GM19351 (cell line): ENCODE data around the gene ZNF630.
"Not testable (repeated sequence)": the region's sequence is repeated elsewhere in the genome, so short reads cannot be mapped to it uniquely, and the experiment has no call there.

Source experiments
- ATAC-seq: cut with Tn5 transposase; IDR thresholded peaks from one replicate; pipeline ENCODE4 v1.9.1; 2021; ENCODE audit warnings: mild to moderate bottlenecking, moderate library complexity; ENCODE audit not compliant: unreplicated experiment

Gene ZNF630

GRCh38 chrX:48030641-48031173, 40.7 kb downstream of the ZNF630 start:
- ATAC-seq, result not testable (repeated sequence)

- no peak for ATAC-seq
Measured at GRCh38 chrX:48030237-48030636, 41.2 kb downstream of the ZNF630 start.

DNA sequence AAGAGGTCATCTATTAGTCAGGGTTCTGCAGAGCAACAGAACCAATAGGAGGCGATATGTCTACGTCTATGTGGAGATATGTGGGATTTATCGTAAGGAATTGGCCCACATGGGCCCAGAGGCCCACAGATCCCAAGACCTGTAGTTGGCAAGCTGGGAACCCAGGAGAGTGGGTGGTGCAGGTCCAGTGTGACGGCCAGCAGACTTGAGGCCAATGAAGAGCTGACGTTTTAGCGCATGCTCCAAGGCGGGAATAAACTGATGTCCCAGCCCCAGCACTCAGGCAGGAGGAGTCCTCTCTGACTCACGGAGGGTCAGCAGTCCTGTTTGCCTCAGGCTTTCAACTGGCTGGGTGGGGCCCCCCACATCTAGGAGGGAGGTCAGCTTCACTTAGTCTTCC, 43.3 kb downstream of the ZNF630 start:
- ATAC-seq, result no peak

DNA sequence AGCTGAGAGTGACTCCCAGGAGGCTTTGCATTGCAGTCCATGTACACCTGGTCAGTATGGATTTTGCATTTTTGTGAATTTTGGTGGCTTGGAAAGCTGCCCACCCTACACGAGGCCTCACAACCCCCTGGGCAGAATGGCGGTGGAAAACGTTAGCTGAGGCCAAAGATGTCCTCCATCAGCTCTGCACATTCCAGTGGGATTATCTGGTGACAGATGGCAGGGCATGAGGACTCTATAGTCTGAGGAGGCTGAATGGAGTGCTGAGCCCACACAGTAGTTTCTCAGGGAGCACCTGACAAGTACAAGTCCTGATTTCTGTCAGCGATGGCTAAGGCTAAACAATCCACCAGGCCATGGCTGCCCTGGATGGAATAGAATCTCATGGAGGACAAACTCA, 43.9 kb downstream of the ZNF630 start:
- ATAC-seq, result not testable (repeated sequence)

DNA sequence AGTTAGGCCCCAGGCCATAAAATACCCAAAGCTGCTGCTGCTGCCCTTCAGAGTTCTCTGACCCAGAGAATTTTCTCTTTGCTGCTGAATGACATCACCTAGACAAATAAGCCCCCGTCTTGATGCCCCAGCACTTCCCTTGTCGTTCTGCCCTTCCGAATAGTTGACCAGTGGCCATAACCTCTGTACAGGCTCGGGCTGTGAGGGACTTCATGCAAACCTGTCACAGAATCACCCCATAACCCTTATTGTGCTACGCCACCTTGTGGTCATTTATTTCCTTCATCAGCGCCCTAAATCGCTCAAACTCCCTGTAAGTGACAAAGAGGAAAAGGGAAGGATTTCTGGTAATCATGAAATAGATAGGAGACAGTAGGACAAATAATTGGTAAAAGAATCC, 45.9 kb downstream of the ZNF630 start:
- ATAC-seq, result peak; percentile 50

DNA sequence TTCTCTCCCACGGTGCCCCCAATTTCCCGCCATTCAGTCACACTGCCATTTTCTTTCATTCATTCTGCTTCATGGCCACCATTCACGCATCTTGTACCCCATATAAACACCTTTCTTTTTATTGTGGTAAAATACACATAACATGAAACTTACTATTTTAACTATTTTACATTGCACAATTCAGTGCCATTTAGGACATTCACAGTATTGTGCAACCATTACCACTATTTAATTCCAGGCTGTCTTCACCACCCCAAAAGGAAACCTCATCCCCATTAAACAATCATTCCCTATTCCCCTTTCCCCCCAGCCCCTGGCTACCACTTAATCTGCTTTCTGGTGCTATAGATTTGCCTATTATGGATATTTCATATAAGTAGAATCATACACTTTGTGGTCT, 48.7 kb downstream of the ZNF630 start:
- ATAC-seq, result no peak

DNA sequence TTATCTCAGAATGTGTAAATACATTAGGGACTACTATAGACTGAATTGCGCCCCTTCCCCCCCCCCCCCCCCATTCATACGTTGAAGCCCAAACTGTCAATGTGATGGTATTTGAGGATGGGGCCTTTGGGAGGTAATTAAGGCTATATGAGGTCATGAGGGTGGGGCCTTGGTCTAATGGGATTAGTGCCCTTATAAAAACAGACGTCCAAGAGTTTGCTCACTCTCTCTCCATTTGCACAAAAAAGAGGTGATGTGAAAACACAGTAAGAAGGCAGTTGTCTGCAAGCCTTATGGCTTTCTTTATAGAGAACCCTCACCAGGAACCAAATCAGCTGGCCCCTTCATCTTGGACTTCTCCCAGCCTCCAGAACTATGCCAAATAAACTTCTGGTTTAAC, 49.3 kb downstream of the ZNF630 start:
- no peak for ATAC-seq

DNA sequence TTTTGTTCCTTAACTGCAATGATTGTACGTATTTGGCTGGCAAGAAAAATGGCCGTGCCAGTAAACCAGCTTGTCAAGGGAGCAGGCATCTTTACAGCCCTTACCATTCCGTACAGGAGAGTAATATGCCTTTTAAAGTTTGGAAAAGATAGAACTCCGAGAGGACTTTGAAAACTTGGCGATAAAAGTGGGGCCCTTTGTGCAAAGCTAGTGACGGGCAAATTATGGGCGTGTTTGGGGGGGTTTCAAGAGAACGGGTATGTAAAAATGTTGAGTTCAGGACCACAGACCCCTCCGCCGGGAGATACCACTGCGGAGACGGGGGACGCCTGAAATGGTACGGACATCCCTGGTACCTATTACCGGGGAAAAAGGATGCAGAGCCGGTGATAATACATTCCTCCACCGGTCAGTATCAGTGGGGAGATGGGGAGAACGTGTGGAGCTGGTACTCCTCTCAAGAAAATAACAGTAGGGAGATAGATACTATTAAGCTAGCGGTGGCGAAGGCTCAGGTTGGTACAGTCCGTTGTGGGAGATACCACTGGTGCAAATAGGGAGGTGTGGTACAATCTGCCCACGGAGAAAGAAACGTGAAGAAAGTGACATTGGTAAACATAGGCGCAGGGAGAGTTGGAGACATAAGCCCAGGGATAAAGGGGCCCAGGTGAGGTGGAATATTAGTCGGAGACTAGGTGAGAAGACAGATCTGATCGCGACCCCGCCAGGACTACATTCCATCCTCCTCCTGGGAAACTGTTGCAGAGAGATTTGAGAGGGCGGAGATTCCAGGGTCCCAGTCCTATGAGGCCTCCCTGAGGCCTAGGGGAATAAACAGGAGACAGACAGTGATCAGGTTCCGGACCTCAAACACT, 50.2 kb downstream of the ZNF630 start:
- ATAC-seq, result peak; percentile 56

DNA sequence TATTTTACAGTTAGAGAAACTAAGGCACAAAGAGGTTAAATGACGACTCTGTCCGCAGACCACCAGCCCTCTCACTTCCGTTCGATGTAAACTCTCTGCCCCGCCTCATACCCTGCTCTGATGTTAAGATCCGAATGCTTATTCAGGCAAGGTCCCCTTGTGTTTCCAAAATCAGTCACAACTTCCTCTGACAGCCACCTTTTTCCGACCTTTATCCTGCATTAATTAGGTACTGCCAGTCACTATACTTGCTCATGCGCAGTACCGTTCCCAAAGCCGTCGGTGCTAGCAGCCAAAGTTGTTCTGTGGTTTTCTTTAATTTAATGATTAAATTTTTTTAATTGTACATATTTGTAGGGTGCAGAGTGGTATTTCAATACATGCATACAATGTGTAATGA, 51.0 kb downstream of the ZNF630 start:
- not testable (repeated sequence) for ATAC-seq

GRCh38 chrX:48019892-48020291, 51.5 kb downstream of the ZNF630 start:
- ATAC-seq, result not testable (repeated sequence)

- not testable (repeated sequence) for ATAC-seq
Measured at GRCh38 chrX:48016583-48017310, 54.7 kb downstream of the ZNF630 start.

DNA sequence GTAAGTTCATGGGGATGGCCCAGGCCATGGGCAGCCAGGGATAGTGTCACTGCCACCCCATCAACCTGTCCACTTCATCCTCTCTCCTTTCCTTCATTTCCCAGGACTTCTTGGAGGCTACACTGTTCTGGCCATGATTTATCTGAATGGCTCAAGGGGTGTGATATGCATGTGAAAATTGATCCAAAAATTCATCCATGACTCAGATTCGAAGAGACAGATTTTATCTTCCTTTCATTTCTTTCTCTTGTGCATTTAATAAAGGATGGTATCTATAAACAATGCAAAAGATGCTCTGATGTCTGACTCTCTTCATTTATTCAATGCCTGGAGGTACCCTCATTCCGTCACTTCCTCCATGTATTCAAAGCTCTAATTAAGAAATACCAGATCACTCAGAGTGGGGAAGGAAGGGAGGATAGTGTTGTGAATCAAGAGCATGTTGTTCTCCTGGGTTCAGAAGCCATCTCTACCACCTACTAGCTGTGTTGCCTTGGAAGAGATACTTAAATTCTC, 61.9 kb downstream of the ZNF630 start:
- ATAC-seq, result not testable (repeated sequence)
